LHCN-M2 (cell line): Measurements from ENCODE around the gene MS4A6E. TPM values are rescaled to one million over a fixed set of nuclear protein-coding genes. Genes with fewer than 3 reads are reported as not detected.

Experiments
- DNase-seq: peaks from one replicate; pipeline ENCODE4 v3.0.0-alpha.2; 2012; ENCODE audit warnings: low read depth
- total RNA-seq: library from RNA; depleted of rRNA; stranded (reverse); fragments of >200 nt; gene quantifications from 2 replicates; pipeline ENCODE4 v1.2.3, GENCODE V29; 2014; rRNA removed

MS4A6E gene
- total RNA-seq, 1 experiment from 2014 or later, result not detected

GRCh38 chr11:60375316-60375715, 48.3 kb downstream of the MS4A6E start:
- DNase-seq, result no peak

- no peak for DNase-seq
These were observed 49.5 kb downstream of the MS4A6E start for GRCh38 chr11:60376601-60377000.

- DNase-seq, result no peak
These were observed 50.5 kb downstream of the MS4A6E start for GRCh38 chr11:60377401-60378136.

GRCh38 chr11:60378354-60378753, 51.3 kb downstream of the MS4A6E start, which contains the start of gene MS4A7:
TSS of gene MS4A7 (plus strand) at chr11:60378532. CDS start at chr11:60383142, 4,610 bp downstream.
- DNase-seq, result no peak

GRCh38 chr11:60389279-60389910, 62.3 kb downstream of the MS4A6E start:
- no peak for DNase-seq

- no peak for DNase-seq
These were observed 63.4 kb downstream of the MS4A6E start for GRCh38 chr11:60390419-60390818.

Other genes starting within 250 kb of the MS4A6E start
- gene MS4A2, start 238.6 kb upstream of the MS4A6E start, total RNA-seq, result not detected in 2 replicates
- gene MS4A6A, start 144.2 kb upstream of the MS4A6E start, total RNA-seq, result not detected in 2 replicates
- gene MS4A4E, start 84.1 kb upstream of the MS4A6E start, total RNA-seq, result not detected in 2 replicates
- gene MS4A4A, start 46.6 kb upstream of the MS4A6E start, total RNA-seq, result not detected in 2 replicates
- gene MS4A7, start 51.3 kb downstream of the MS4A6E start, total RNA-seq, result not detected in 2 replicates
- 0.11 TPM in 1 of 2 replicates, not detected in the other for gene MS4A14, start 69.2 kb downstream of the MS4A6E start, total RNA-seq
- not detected in 2 replicates for gene MS4A5, start 102.3 kb downstream of the MS4A6E start, total RNA-seq
- not detected in 2 replicates for gene MS4A1, start 128.6 kb downstream of the MS4A6E start, total RNA-seq
- gene MS4A12, start 165.5 kb downstream of the MS4A6E start, total RNA-seq, result 1.4 TPM in 1 of 2 replicates, not detected in the other
- gene MS4A13, start 188.1 kb downstream of the MS4A6E start, total RNA-seq, result not detected in 2 replicates